Measurements from ENCODE around the gene CCDC110. TPM values are rescaled to one million over a fixed set of nuclear protein-coding genes. Genes with fewer than 3 reads are reported as not detected.

The CCDC110 gene
- total RNA-seq, 2 donors from 2014 or later = 0.50 to 1.0 TPM

GRCh38 chr4:185399466-185399865, 72.1 kb downstream of the CCDC110 start:
- Mint-ChIP-seq H3K9me3 (no peaks in the 10 kb centered on the region), H3K27ac (no peak overlapping the region), H3K36me3 (peaks cover 6 to 45% of the 10 kb centered on the region in 2 donors)
- DNase-seq (ENCODE audit: low spot score in 2 of 2) (no peak), ATAC-seq (no peak)

GRCh38 chr4:185398618-185399017, 72.9 kb downstream of the CCDC110 start:
- Mint-ChIP-seq H3K27ac (no peak overlapping the region), H3K36me3 (peaks cover 9 to 43% of the 10 kb centered on the region in 2 donors), H3K9me3 (no peaks in the 10 kb centered on the region)
- no peak for ATAC-seq
- no peak for DNase-seq (ENCODE audit: low spot score in 2 of 2)

GRCh38 chr4:185396724-185397385, 74.7 kb downstream of the CCDC110 start, which contains the start of gene ANKRD37:
ANKRD37 (plus strand) TSS chr4:185396841; CDS start chr4:185396924, 83 bp downstream.
- Mint-ChIP-seq H3K27ac (peak within 1 kb of the TSS; percentile 83 to 98), H3K36me3 (peaks cover 9 to 38% of the 10 kb centered on the region in 2 donors), H3K9me3 (no peaks in the 10 kb centered on the region)
- peak in 1 of 2 donors; percentile 1 for ATAC-seq
- no peak for DNase-seq (ENCODE audit: low spot score in 2 of 2)

- peak; percentile 85 to 88 for ATAC-seq
- Mint-ChIP-seq H3K27ac (peak overlapping the region; percentile 83 to 98), H3K9me3 (no peaks in the 10 kb centered on the region), H3K36me3 (peaks cover 9 to 38% of the 10 kb centered on the region in 2 donors)
- peak; percentile 98 for DNase-seq (ENCODE audit: low spot score in 2 of 2)
These were observed 75.4 kb downstream of the CCDC110 start for GRCh38 chr4:185395956-185396723.

GRCh38 chr4:185395238-185395955, 76.1 kb downstream of the CCDC110 start, which contains the start of gene LRP2BP:
LRP2BP (minus strand) TSS chr4:185395924; CDS start chr4:185378186, 17,738 bp downstream.
- peak within 1 kb of the TSS; percentile 83 to 98 for H3K27ac Mint-ChIP-seq
- no peaks in the 10 kb centered on the region for H3K9me3 Mint-ChIP-seq
- ATAC-seq (no peak), DNase-seq (ENCODE audit: low spot score in 2 of 2) (no peak)
- peaks cover 9 to 36% of the 10 kb centered on the region in 2 donors for H3K36me3 Mint-ChIP-seq

Other genes starting within 250 kb of the CCDC110 start
- 1 to 10 TPM in 1 of 2 donors, under 1 TPM in 1; 0.68 to 1.7 TPM for gene LRP2BP, start 75.8 kb downstream of the CCDC110 start, total RNA-seq
- gene ANKRD37, start 74.9 kb downstream of the CCDC110 start, total RNA-seq = 10 to 100 TPM in 1 of 2 donors, 1 to 10 TPM in 1; 9.1 to 44.5 TPM
- 10 to 100 TPM; 28.7 to 40.0 TPM for gene UFSP2, start 45.8 kb downstream of the CCDC110 start, total RNA-seq
- under 1 TPM in 1 of 2 donors, not detected in 1; 0.48 TPM for gene PDLIM3, start 63.8 kb upstream of the CCDC110 start, total RNA-seq

All from activated naive CD4-positive, alpha-beta T cell treated with anti-CD3 and anti-CD28 coated beads, Interleukin-2, amount 50 U/mL, for 72 hours (primary cell).